ENCODE measurements around the gene ENTPD2. TPM values are rescaled to one million over a fixed set of nuclear protein-coding genes. Genes with fewer than 3 reads are reported as not detected.

ENTPD2 gene
- total and polyA plus RNA-seq, 2 of the 4 experiments (the other 2 are of a cell fraction): not detected

GRCh38 chr9:137022662-137023008 is 31.2 kb downstream of the ENTPD2 start:
- TF ChIP-seq RCOR1 (IDR thresholded peaks at IDR 0.05; ENCODE audit: insufficient replicate concordance, low read length) (no peak), NFE2L2 (IDR thresholded peaks at IDR 0.05; ENCODE audit: low read depth, low read length) (no peak), CHD1 (IDR thresholded peaks at IDR 0.05; ENCODE audit: low read depth, low read length) (no peak), RFX5 (IDR thresholded peaks at IDR 0.05; ENCODE audit: low read depth, low read length) (no peak), SMC3 (IDR thresholded peaks at IDR 0.05; ENCODE audit: low read depth, low read length) (no peak), BHLHE40 (IDR thresholded peaks at IDR 0.05; ENCODE audit: low read depth, low read length) (no peak), MAZ (IDR thresholded peaks at IDR 0.05; ENCODE audit: borderline replicate concordance, low read depth, low read length) (no peak), CEBPB (IDR thresholded peaks at IDR 0.05; ENCODE audit: low read depth, low read length) (no peak), POLR2A (IDR thresholded peaks at IDR 0.05; ENCODE audit: low read depth, low read length) (no peak), CTCF (conservative IDR thresholded peaks at IDR 0.05; ENCODE audit: low read depth, low read length) (no peak), MXI1 (IDR thresholded peaks at IDR 0.05; ENCODE audit: borderline replicate concordance, low read depth, low read length) (no peak), ELK1 (IDR thresholded peaks at IDR 0.05; ENCODE audit: borderline replicate concordance, low read depth, low read length) (no peak), FOS (IDR thresholded peaks at IDR 0.05; ENCODE audit: low read depth, low read length) (no peak), RAD21 (IDR thresholded peaks at IDR 0.05; ENCODE audit: low read length) (no peak)
- H3K18ac ChIP-seq (ENCODE audit: low read depth, low read length): no peak overlapping the region
- BruUV-seq (replicated peaks): no TSS peak
- no peak overlapping the region for H2AFZ ChIP-seq (replicated peaks; ENCODE audit: low read length, poor library complexity)
- H4K5ac ChIP-seq (ENCODE audit: low read depth, low read length): no peak overlapping the region
- H3K9me1 ChIP-seq (ENCODE audit: insufficient read depth, low read length): peaks cover 4% of the 10 kb centered on the region; the same call in 1 of the 2 replicates
- H3K4me2 ChIP-seq (ENCODE audit: low read depth, low read length): no peak overlapping the region
- no peak overlapping the region for H2AK9ac ChIP-seq (replicated peaks; ENCODE audit: low read depth, low read length, poor library complexity)
- peaks cover 5% of the 10 kb centered on the region for H3K4me1 ChIP-seq (ENCODE audit: control insufficient read depth, insufficient read depth, low read length)
- CTCF ChIA-PET: no interaction called here
- ATAC-seq (ENCODE audit: low read depth) (no peak), DNase-seq (no peak)
- no peak overlapping the region for H3K4me3 ChIP-seq (ENCODE audit: insufficient read depth, low read depth, low read length)
- H3K79me1 ChIP-seq (ENCODE audit: low read depth in 1 of 2, low read length in 2 of 2): peaks cover 0 to 7% of the 10 kb centered on the region in 2 experiments; a peak in 2 of 4 replicates
- 88% methylated on average over 11 of the region's 23 CpGs; no CpG with 5 or more reads in 1 of the 2 experiments for WGBS, 2 experiments (ENCODE audit: extremely low coverage in 2 of 2, insufficient read length in 1 of 2)
- no peaks in the 10 kb centered on the region; the same call in 1 of the 2 replicates for H4K20me1 ChIP-seq (ENCODE audit: insufficient read depth, low read length)
- no peak overlapping the region for H4K91ac ChIP-seq (ENCODE audit: insufficient read depth, low read depth, low read length)
- H4K8ac ChIP-seq (ENCODE audit: low read depth in 2 of 2, low read length in 2 of 2): no peak overlapping the region
- no peak overlapping the region for H2BK120ac ChIP-seq (ENCODE audit: low read depth, low read length)
- H3K56ac ChIP-seq (ENCODE audit: extremely low read depth, insufficient read depth, low read length): no peak overlapping the region
- H3K27me3 ChIP-seq (ENCODE audit: control insufficient read depth, insufficient read depth, low read length): no peaks in the 10 kb centered on the region
- H3K36me3 ChIP-seq (ENCODE audit: control insufficient read depth, insufficient read depth, low read length): peaks cover 7% of the 10 kb centered on the region; the same call in 1 of the 2 replicates
- H3K14ac ChIP-seq (replicated peaks; ENCODE audit: low read depth, low read length): no peak overlapping the region
- H3K4ac ChIP-seq (ENCODE audit: low read depth, low read length): no peak overlapping the region
- H3K23ac ChIP-seq (ENCODE audit: low read depth, low read length): no peak overlapping the region
- intact Hi-C loops (cut with micrococcal nuclease): no loop called here
- H2BK5ac ChIP-seq (ENCODE audit: low read depth, low read length, poor library complexity, severe bottlenecking): no peak overlapping the region
- in situ Hi-C loops (cut with MboI; ENCODE audit: low sequenced_read_pairs): no loop called here
- H3K9ac ChIP-seq (ENCODE audit: low read depth, low read length): no peak overlapping the region
- no peak overlapping the region for H3K27ac ChIP-seq (ENCODE audit: insufficient read depth, low read length)
- dilution Hi-C loops (cut with HindIII; ENCODE audit: low sequenced_read_pairs, unreplicated experiment): no loop called here
- H3K9me3 ChIP-seq (ENCODE audit: control insufficient read depth, insufficient read depth, low read length): no peaks in the 10 kb centered on the region
- no peak overlapping the region for H2AK5ac ChIP-seq (ENCODE audit: low read depth, low read length)
- POLR2A ChIA-PET (ENCODE audit: unreplicated experiment): no interaction called here
- no peak overlapping the region for H2BK20ac ChIP-seq (ENCODE audit: low read depth, low read length)
- H2BK15ac ChIP-seq (ENCODE audit: low read depth, low read length): no peak overlapping the region

All from IMR-90 (cell line).